Measurements from ENCODE around the gene ATG4B. TPM values are rescaled to one million over a fixed set of nuclear protein-coding genes. Genes with fewer than 3 reads are reported as not detected.

ATG4B gene
- total and polyA plus RNA-seq, 2 experiments from 2014 or later: 105 to 110 TPM

DNA sequence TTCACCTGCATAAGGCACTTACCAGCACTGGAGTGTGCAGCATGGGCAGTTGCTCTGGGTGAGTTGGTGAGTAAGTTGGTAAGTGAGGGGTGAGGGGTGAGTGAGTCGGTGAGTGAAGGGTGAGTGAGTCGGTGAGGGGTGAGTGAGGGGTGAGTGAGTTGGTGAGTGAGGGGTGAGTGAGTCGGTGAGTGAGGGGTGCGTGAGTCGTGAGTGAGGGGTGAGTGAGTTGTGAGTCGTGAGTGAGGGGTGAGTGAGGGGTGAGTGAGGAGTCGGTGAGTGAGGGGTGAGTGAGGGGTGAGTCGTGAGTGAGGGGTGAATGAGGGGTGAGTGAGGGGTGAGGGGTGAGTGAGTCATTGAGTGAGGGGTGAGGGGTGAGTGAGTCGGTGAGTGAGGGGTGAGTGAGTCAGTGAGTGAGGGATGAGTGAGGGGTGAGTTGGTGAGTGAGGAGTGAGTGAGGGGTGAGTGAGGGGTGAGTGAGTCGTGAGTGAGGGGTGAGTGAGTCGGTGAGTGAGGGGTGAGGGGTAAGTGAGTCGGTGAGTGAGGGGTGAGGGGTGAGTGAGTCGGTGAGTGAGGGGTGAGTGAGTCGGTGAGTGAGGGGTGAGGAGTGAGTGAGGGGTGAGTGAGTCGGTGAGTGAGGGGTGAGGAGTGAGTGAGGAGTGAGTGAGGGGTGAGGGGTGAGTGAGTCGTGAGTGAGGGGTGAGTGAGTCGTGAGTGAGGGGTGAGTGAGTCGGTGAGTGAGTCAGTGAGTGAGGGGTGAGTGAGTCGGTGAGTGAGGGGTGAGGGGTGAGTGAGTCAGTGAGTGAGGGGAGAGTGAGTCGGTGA, 17.7 kb upstream of the ATG4B start:
- no peaks in the 10 kb centered on the region for H3K9me3 ChIP-seq (ENCODE audit: low read depth)
- TF ChIP-seq, protein P1, sequence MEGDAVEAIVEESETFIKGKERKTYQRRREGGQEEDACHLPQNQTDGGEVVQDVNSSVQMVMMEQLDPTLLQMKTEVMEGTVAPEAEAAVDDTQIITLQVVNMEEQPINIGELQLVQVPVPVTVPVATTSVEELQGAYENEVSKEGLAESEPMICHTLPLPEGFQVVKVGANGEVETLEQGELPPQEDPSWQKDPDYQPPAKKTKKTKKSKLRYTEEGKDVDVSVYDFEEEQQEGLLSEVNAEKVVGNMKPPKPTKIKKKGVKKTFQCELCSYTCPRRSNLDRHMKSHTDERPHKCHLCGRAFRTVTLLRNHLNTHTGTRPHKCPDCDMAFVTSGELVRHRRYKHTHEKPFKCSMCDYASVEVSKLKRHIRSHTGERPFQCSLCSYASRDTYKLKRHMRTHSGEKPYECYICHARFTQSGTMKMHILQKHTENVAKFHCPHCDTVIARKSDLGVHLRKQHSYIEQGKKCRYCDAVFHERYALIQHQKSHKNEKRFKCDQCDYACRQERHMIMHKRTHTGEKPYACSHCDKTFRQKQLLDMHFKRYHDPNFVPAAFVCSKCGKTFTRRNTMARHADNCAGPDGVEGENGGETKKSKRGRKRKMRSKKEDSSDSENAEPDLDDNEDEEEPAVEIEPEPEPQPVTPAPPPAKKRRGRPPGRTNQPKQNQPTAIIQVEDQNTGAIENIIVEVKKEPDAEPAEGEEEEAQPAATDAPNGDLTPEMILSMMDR (IDR thresholded peaks at IDR 0.05; ENCODE audit: low read depth, low read length): no peak
- H3K4me1 ChIP-seq (ENCODE audit: low read depth): no peaks in the 10 kb centered on the region
- H3K4me3 ChIP-seq: no peak overlapping the region
- H3K27ac ChIP-seq: no peak overlapping the region
- H3K36me3 ChIP-seq: no peaks in the 10 kb centered on the region
- no peaks in the 10 kb centered on the region for H3K27me3 ChIP-seq
- DNase-seq (ENCODE audit: low read depth in 1 of 2, low spot score in 1 of 2): no peak

DNA sequence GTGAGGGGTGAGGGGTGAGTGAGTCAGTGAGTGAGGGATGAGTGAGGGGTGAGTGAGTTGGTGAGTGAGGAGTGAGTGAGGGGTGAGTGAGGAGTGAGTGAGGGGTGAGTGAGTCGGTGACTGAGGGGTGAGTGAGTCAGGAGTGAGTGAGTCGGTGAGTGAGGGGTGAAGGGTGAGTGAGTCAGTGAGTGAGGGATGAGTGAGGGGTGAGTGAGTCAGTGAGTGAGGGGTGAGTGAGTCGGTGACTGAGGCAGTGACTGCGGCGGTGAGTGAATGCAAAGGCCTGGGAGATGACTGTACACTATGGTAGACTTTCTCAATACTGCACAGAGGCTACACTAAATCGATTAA, 17.1 kb upstream of the ATG4B start:
- no peaks in the 10 kb centered on the region for H3K36me3 ChIP-seq
- no peak overlapping the region for H3K27ac ChIP-seq
- DNase-seq (ENCODE audit: low read depth in 1 of 2, low spot score in 1 of 2): peak in 1 of 2 donors; percentile 16

DNA sequence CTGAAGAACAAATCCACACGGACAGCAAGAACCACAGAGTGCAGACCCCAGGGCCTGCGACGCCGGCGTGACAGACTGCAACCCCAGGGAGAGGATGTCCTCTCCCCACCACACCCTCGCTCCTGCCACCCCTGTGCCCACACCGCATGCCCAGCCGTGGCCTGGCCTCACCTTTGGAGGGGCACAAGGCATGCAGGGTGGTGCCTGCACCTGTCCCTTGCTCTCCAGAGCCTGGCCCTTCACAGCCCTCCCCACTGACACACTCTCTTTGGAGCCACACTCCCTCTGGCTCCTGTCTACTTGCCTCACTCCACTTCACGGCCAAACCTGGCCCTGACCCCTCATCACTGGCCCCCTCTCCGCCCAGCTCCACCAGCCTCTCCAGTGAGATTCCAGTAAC, 9.8 kb upstream of the ATG4B start:
- H3K27ac ChIP-seq: no peak overlapping the region
- H3K4me3 ChIP-seq: no peak overlapping the region
- no peaks in the 10 kb centered on the region for H3K9me3 ChIP-seq (ENCODE audit: low read depth)
- DNase-seq (ENCODE audit: low read depth in 1 of 2, low spot score in 1 of 2): no peak
- peaks cover 12% of the 10 kb centered on the region for H3K36me3 ChIP-seq
- H3K4me1 ChIP-seq (ENCODE audit: low read depth): no peaks in the 10 kb centered on the region
- H3K27me3 ChIP-seq: no peaks in the 10 kb centered on the region
- TF ChIP-seq, protein P1 (IDR thresholded peaks at IDR 0.05; ENCODE audit: low read depth, low read length): no peak

More for the DNA sequence above, 17.1 kb upstream of the ATG4B start:
- Histone ChIP-seq H3K4me1 (ENCODE audit: low read depth) (no peaks in the 10 kb centered on the region), H3K9me3 (ENCODE audit: low read depth) (no peaks in the 10 kb centered on the region), H3K4me3 (no peak overlapping the region), H3K27me3 (no peaks in the 10 kb centered on the region)
- TF ChIP-seq, protein P1 (IDR thresholded peaks at IDR 0.05; ENCODE audit: low read depth, low read length): no peak

DNA sequence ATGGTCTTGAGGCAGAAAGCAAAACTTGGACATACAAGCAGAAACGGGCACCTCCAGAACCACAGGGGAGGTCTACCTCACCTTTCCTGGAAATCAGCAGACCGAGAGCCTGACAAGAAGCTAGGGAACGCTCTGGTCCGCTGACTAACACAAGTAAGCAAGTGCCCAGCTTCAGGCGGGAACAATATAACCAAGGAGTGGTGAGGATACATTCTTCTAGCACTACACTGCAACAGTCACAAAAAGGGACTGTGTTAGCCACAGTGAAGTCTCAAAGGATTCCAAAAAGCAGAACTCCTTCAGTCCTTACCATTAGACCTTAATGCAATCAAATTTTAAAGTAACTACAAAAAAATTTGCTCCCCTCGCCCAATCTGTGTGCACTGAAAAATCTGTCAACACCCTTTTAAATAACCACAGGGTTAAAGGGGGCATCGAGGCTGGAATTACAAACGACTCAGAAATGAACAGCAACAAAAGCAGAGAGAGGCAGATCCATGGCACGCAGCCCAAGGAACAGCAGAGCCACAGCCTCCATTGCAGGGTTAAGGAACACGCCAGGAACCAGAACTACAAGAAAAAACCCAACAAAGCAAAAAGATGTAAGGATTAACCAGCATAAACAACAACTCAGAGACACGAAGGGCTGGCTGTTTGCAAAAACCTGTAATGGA, 7.6 kb upstream of the ATG4B start:
- no peak overlapping the region for H3K27ac ChIP-seq
- H3K4me3 ChIP-seq: no peak overlapping the region
- DNase-seq (ENCODE audit: low read depth in 1 of 2, low spot score in 1 of 2): no peak
- H3K4me1 ChIP-seq (ENCODE audit: low read depth): no peaks in the 10 kb centered on the region
- H3K27me3 ChIP-seq: no peaks in the 10 kb centered on the region
- no peaks in the 10 kb centered on the region for H3K9me3 ChIP-seq (ENCODE audit: low read depth)
- H3K36me3 ChIP-seq: peaks cover 21% of the 10 kb centered on the region
- TF ChIP-seq, protein P1 (IDR thresholded peaks at IDR 0.05; ENCODE audit: low read depth, low read length): no peak

DNA sequence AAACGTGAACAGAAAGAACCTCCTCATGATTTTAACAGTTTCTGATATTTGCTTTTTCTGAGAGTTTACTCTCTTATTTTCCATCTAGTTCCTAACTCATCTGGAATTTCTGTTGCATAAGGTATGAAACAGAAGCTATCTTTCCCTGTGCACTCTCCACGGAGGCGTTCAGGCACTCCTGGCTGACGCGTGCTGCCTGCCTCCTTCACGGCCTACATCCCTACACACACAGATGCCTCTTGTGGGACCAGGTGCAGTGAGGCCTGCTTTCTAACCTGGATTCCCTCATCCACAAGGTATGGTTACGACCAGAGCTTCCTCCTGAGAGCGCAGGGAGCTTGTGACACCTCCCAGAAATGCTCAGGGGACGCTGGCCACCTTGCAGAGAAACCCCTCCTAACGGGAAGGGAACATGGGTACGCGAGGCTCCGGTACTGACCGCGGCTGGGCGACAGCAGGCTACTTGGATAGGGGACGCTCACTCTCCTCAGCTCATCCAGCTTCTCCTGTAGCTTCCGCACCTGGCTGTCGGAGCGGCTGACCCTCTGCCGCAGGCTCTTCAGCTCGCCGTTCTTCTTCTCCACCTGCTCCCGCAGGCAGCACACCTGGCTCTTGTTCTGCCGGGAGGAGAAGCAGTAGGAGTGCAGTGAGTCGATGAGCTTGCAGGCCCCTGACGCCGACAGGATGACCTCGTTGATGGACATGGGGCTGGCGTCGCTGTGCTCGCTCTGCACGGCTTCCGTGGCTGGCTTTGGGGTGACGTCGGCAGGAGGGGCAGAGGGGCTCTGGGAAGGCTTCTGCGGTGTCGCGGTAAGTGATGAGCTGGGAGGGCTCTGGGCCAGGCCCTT, 4.8 kb upstream of the ATG4B start:
- no peak overlapping the region for H3K4me3 ChIP-seq
- peaks cover 6% of the 10 kb centered on the region for H3K4me1 ChIP-seq (ENCODE audit: low read depth)
- no peaks in the 10 kb centered on the region for H3K9me3 ChIP-seq (ENCODE audit: low read depth)
- TF ChIP-seq, protein P1 (IDR thresholded peaks at IDR 0.05; ENCODE audit: low read depth, low read length): no peak
- H3K36me3 ChIP-seq: peaks cover 17% of the 10 kb centered on the region
- no peak for DNase-seq (ENCODE audit: low read depth in 1 of 2, low spot score in 1 of 2)
- no peak overlapping the region for H3K27ac ChIP-seq
- H3K27me3 ChIP-seq: no peaks in the 10 kb centered on the region
